NB4 (cell line): ENCODE results near the gene NCR2.

Experiments used
- DNase-seq: peaks from one replicate; pipeline ENCODE4 v3.0.0; 2010; ENCODE audit warnings: low read depth
- H3K4me3 ChIP-seq: one replicate; pipeline ENCODE4 v1.5.1; 2011; ENCODE audit warnings: mild to moderate bottlenecking, low read depth, low read length, moderate library complexity
- MYC ChIP-seq: IDR thresholded peaks from 2 replicates; pipeline ENCODE4 v1.6.1; 2011; ENCODE audit warnings: low read depth, low read length
- POLR2A ChIP-seq: IDR thresholded peaks from 2 replicates; pipeline ENCODE4 v1.6.1; 2011; ENCODE audit warnings: mild to moderate bottlenecking; ENCODE audit not compliant: insufficient read length; ENCODE audit errors: extremely low read depth
- TF ChIP-seq, protein P1 (sequence below): IDR thresholded peaks from one replicate; pipeline ENCODE4 v1.5.1; 2012; ENCODE audit warnings: low read depth, low read length
- TF ChIP-seq, protein P2 (sequence below): IDR thresholded peaks from 2 replicates; pipeline ENCODE4 v1.6.1; 2011; ENCODE audit warnings: low read depth, low read length

NCR2 gene

DNA sequence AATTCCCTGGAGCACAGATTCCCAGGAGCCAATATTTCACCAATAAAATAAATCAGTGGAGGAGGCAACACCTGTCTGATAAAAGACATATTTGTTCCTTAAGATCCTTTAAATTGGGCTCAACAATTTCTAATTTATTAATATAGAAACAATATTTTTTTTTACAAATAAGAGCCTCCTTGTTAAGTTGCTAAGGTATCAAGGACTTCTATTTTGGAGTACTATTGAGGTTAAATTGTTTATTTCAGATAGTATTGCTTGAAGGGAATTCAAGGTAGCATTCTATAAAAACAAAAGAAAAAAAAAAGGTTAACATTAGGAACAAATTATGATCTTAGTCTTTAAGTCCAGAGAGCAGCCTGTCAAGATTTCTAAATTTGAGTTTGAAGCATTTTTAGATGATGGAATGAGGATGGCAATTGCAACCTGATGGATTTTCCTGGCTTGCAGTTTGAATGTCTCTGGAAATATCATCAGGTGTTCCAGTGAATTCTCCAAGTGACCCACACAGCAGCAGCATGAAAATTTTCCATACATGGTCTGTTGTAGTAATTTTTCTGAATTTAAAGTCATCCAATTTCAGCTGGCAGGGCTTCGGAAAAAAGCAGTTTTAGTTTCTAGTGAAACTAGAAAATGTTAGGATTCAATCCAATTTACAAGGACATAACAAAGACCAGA is 19.3 kb upstream of the NCR2 start:
- TF ChIP-seq, protein P1, sequence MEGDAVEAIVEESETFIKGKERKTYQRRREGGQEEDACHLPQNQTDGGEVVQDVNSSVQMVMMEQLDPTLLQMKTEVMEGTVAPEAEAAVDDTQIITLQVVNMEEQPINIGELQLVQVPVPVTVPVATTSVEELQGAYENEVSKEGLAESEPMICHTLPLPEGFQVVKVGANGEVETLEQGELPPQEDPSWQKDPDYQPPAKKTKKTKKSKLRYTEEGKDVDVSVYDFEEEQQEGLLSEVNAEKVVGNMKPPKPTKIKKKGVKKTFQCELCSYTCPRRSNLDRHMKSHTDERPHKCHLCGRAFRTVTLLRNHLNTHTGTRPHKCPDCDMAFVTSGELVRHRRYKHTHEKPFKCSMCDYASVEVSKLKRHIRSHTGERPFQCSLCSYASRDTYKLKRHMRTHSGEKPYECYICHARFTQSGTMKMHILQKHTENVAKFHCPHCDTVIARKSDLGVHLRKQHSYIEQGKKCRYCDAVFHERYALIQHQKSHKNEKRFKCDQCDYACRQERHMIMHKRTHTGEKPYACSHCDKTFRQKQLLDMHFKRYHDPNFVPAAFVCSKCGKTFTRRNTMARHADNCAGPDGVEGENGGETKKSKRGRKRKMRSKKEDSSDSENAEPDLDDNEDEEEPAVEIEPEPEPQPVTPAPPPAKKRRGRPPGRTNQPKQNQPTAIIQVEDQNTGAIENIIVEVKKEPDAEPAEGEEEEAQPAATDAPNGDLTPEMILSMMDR = no peak
- no peak for TF ChIP-seq MYC
- TF ChIP-seq, protein P2, sequence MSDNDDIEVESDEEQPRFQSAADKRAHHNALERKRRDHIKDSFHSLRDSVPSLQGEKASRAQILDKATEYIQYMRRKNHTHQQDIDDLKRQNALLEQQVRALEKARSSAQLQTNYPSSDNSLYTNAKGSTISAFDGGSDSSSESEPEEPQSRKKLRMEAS = no peak
- no peak overlapping the region for H3K4me3 ChIP-seq
- DNase-seq = no peak

DNA sequence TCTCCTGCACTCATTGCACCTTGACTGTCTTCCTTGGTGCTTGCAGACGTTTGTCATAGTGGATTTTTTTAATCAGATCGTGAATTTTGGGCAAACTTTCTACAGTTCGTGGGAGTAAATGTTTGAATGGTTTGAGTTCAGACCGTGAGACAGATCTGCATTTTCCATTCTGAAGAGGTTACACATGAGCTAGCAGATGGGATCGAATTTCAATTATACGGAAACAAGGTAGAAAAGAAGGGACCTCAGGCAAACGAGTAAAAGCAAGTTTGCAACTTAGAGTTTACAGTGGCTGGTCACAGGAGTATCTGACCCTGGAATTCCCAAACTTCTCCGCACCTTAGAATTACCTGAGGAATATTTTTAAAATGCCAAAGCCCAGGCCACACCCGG is 17.2 kb upstream of the NCR2 start:
- no peak for DNase-seq
- H3K4me3 ChIP-seq = no peak overlapping the region

DNA sequence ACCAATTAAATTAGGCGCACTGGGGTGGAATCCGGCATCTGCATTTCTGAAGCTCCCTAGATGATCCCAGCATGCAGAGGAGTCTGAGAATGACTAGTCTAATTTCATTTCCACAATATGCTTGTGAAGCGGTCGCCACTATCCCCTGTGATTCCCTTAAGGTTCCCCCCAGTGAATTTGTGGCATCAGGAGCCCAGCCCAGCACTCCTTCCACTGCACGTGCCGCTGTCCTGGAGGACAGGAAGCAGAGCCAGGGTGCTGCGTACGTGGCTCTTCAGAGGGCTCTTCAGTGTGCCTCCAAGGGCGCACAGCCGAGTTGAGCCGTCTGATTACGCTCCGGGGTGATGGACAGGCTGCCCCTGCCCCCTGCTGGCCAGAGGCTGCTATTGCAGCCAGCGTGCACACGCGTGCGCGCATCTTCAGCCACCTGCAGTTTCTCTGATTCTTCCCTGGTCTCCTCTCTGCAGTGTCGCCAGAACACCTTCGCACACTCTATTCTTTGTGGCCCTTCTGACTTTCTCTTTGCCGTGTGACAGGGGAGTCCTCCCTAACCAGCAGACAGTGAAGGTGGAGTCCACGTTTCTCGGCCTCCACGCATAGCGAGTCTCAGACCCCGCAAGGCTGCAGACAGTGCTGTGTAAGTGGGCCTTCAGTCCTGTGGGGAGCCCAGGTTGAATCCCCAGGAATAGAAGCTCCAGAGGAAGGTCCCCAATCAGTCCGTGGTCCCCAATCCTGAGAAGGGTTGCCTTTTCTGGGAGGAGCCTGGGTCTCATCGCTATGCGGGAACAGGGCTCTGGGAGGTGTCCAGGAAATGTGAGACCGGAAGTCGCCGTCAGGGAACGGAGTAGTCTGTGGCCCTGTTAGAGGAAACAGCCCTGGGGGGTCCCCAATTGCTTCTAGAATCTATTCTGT is 16.5 kb upstream of the NCR2 start:
- no peak overlapping the region for H3K4me3 ChIP-seq
- peak; percentile 90 for DNase-seq
- TF ChIP-seq, protein P2 = peak; percentile 79
- TF ChIP-seq POLR2A (no peak), MYC (peak; percentile 64)
- TF ChIP-seq, protein P1 = peak; percentile 99

More for the DNA sequence above, 17.2 kb upstream of the NCR2 start:
- TF ChIP-seq, protein P2 = no peak
- TF ChIP-seq POLR2A (no peak), MYC (no peak)
- TF ChIP-seq, protein P1 = no peak

DNA sequence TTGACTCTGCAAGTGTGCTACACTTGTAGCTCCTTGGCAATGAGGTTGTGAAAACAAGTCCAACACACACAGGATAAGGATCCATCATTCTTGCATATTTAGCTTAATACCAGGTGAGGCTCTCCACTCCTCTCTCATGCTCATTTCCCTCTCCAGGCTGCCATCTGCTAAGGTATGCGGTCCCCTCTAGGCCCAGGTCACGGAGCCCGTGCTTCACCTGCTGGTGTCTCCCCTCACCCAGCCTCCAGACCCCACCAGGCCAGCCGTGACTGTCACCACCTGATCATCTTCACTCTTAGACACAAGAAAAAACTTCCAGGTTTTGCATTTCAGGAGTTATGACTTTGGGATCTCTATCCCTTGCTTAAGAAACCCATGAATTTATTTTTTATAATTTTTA is 14.2 kb upstream of the NCR2 start:
- no peak overlapping the region for H3K4me3 ChIP-seq
- no peak for TF ChIP-seq MYC
- TF ChIP-seq, protein P1 = no peak
- no peak for TF ChIP-seq POLR2A
- TF ChIP-seq, protein P2 = no peak
- DNase-seq = no peak

DNA sequence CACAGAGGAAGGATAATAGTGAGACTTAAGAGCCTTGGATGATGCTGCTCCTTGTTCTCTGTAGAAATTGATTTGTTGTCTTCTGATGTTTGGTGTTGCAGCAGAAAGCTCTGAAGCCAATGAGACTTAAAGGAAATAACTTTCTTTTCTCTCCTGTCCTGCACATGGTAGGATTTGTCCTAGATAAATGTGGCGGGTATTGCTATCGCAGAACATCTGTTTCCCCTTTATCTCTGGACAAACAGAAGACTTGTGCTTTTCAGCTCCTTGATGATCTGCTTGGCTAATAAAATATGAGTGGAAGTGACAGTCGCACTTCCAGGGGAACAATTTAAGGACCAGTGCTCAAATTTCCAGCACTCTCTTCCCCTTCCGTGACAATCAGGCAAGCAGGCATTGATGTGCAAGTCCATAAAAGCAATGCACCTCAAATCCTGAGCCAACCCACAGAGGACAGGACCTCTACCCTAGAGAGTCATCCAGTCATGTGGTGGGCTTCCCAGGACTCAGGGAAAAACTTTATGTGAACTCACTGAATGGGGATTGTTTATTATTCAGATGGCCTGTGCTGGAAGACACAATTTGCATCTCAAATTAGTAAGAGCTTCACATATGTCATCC is 9.9 kb upstream of the NCR2 start:
- DNase-seq = no peak
- H3K4me3 ChIP-seq = no peak overlapping the region
- no peak for TF ChIP-seq MYC
- TF ChIP-seq, protein P1 = no peak
- no peak for TF ChIP-seq POLR2A
